CD4-positive, alpha-beta T cell (primary cell): ENCODE data around the gene AP2A1. TPM values are rescaled to one million over a fixed set of nuclear protein-coding genes. Genes with fewer than 3 reads are reported as not detected.

Source experiments
- ATAC-seq: fragments of 200-7000 bp; cut with Tn5 transposase; one replicate; pipeline ENCODE4 v1.10.0; 2022; ENCODE audit warnings: mild to moderate bottlenecking; ENCODE audit not compliant: poor library complexity
- CTCF ChIA-PET: fragments of 350-600 bp; sonication (Branson Sonifier 250); formaldehyde crosslinking; loops from one replicate; lab custom pipeline; 2021; ENCODE audit warnings: antibody characterized with exemption, inconsistent platforms; lab: Charles Lee
- POLR2A ChIA-PET: fragments of 350-600 bp; sonication (Branson Sonifier 250); formaldehyde crosslinking; loops from one replicate; lab custom pipeline; 2021; ENCODE audit warnings: antibody characterized with exemption, inconsistent platforms; lab: Charles Lee
- DNase-seq, 14 experiments: peaks; one replicate each; pipeline ENCODE4 v3.0.0-alpha.2; 2013 to 2020; ENCODE audit warnings: mixed read lengths in 2 of 14
- H3K27ac ChIP-seq, 2 donors: one replicate each; pipeline versions ENCODE4 v1.5.1 to v1.7.0; 2013; ENCODE audit warnings: low read length in 2 of 2, low read depth in 1 of 2, mild to moderate bottlenecking in 1 of 2
- H3K27me3 ChIP-seq, 2 experiments: 1 replicate in 1 of 2; 2 replicates in 1 of 2; pipeline versions ENCODE4 v1.6.1 to v1.7.0; 2013; ENCODE audit warnings: low read length in 2 of 2, control low read depth in 1 of 2, mild to moderate bottlenecking in 1 of 2, moderate library complexity in 1 of 2; ENCODE audit not compliant: insufficient read depth in 2 of 2, control insufficient read depth in 1 of 2
- H3K36me3 ChIP-seq: one replicate; pipeline ENCODE4 v1.6.1; 2013; ENCODE audit warnings: low read length, control low read depth; ENCODE audit not compliant: insufficient read depth
- H3K4me1 ChIP-seq: one replicate; pipeline ENCODE4 v1.6.1; 2013; ENCODE audit warnings: low read length, control low read depth; ENCODE audit not compliant: insufficient read depth
- H3K4me3 ChIP-seq: one replicate; pipeline ENCODE4 v1.5.1; 2013; ENCODE audit warnings: mild to moderate bottlenecking, low read length, moderate library complexity
- H3K9me3 ChIP-seq, 2 experiments: 1 replicate in 1 of 2; 2 replicates in 1 of 2; pipeline versions ENCODE4 v1.6.1 to v1.7.0; 2013; ENCODE audit warnings: low read length in 2 of 2, mild to moderate bottlenecking in 2 of 2, control low read depth in 1 of 2, moderate library complexity in 1 of 2; ENCODE audit not compliant: control insufficient read depth in 1 of 2, insufficient read depth in 1 of 2
- H3K27ac Mint-ChIP-seq: one replicate; pipeline ENCODE4 v1.8.0; 2020; ENCODE audit warnings: mixed read lengths
- H3K27me3 Mint-ChIP-seq: one replicate; pipeline ENCODE4 v1.8.0; 2021; ENCODE audit warnings: mixed read lengths
- H3K36me3 Mint-ChIP-seq: one replicate; pipeline ENCODE4 v1.8.0; 2021; ENCODE audit warnings: low read depth, mixed read lengths
- H3K4me1 Mint-ChIP-seq: one replicate; pipeline ENCODE4 v1.8.0; 2021; ENCODE audit warnings: low read depth, mixed read lengths
- H3K4me3 Mint-ChIP-seq: one replicate; pipeline ENCODE4 v1.8.0; 2020; ENCODE audit warnings: mild to moderate bottlenecking, mixed read lengths
- H3K9me3 Mint-ChIP-seq: one replicate; pipeline ENCODE4 v1.8.0; 2020; ENCODE audit warnings: mixed read lengths
- intact Hi-C, 2 experiments: fragments of 100-400 bp; cut with DNase I in 1 of 2; cut with micrococcal nuclease in 1 of 2; formaldehyde crosslinking; loops; one replicate each; pipeline versions ENCODE4 v1.15.1 to v1.9.0; 2023 to 2025; cut with DNase I, micrococcal nuclease
- total RNA-seq, 174 experiments: library from RNA in 2 of 174; stranded (reverse) in 2 of 174; gene quantifications; one replicate each; pipeline ENCODE4 v1.2.3 and lab custom pipeline; 2021 to 2026
- TF ChIP-seq, protein P1 (sequence below): fragments of 200-600 bp; IDR thresholded peaks from one replicate; pipeline ENCODE4 v1.8.0; 2022; ENCODE audit warnings: antibody characterized with exemption, mild to moderate bottlenecking

Gene AP2A1
- total RNA-seq, 2 experiments from 2014 or later: 28.2 to 28.9 TPM

DNA sequence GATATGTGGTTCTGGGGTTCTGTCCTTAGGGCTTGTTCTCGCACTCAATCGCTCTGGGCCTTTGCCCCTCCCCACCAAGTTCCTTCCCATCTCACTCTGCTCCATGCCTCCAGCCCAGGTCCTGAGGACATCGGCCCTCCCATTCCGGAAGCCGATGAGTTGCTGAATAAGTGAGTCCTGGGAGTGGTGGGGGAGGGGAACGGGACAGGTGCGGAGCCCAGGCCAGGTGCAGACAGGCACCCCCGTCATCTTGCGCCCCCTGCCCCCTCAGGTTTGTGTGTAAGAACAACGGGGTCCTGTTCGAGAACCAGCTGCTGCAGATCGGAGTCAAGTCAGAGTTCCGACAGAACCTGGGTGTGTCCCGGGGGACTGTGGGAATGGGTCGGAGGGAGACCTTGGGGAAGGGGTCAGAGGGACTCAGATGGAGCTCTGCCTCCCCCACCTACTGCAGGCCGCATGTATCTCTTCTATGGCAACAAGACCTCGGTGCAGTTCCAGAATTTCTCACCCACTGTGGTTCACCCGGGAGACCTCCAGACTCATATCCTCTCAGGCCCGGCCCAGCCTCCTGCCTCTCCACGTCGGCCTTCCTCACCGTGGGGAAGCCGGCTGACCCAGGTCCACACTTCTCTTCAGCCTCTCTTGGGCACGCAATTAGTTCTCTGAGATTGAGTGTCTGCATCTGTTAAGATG lies 36.2 kb downstream of the AP2A1 start:
- CTCF ChIA-PET: no interaction called here
- H3K4me1 Mint-ChIP-seq: peaks cover 3% of the 10 kb centered on the region
- Histone ChIP-seq H3K4me1 (no peaks in the 10 kb centered on the region), H3K27ac (no peak overlapping the region), H3K27me3 (no peaks in the 10 kb centered on the region), H3K4me3 (no peak overlapping the region), H3K36me3 (peaks cover 53% of the 10 kb centered on the region), H3K9me3 (no peaks in the 10 kb centered on the region)
- H3K4me3 Mint-ChIP-seq: no peak overlapping the region
- no peak overlapping the region for H3K27ac Mint-ChIP-seq
- TF ChIP-seq, protein P1, sequence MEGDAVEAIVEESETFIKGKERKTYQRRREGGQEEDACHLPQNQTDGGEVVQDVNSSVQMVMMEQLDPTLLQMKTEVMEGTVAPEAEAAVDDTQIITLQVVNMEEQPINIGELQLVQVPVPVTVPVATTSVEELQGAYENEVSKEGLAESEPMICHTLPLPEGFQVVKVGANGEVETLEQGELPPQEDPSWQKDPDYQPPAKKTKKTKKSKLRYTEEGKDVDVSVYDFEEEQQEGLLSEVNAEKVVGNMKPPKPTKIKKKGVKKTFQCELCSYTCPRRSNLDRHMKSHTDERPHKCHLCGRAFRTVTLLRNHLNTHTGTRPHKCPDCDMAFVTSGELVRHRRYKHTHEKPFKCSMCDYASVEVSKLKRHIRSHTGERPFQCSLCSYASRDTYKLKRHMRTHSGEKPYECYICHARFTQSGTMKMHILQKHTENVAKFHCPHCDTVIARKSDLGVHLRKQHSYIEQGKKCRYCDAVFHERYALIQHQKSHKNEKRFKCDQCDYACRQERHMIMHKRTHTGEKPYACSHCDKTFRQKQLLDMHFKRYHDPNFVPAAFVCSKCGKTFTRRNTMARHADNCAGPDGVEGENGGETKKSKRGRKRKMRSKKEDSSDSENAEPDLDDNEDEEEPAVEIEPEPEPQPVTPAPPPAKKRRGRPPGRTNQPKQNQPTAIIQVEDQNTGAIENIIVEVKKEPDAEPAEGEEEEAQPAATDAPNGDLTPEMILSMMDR: no peak
- no peaks in the 10 kb centered on the region for H3K27me3 Mint-ChIP-seq
- POLR2A ChIA-PET: no interaction called here
- no peaks in the 10 kb centered on the region for H3K9me3 Mint-ChIP-seq
- intact Hi-C loops: no loop called here
- H3K36me3 Mint-ChIP-seq: peaks cover 57% of the 10 kb centered on the region
- ATAC-seq (no peak), DNase-seq (no peak)

GRCh38 chr19:49803529-49803856 lies 36.7 kb downstream of the AP2A1 start:
- ChIA-PET POLR2A (no interaction called here), CTCF (no interaction called here)
- DNase-seq (no peak), ATAC-seq (no peak)
- TF ChIP-seq, protein P1: no peak
- no peak overlapping the region for H3K4me3 ChIP-seq
- H3K4me1 ChIP-seq: peaks cover 4% of the 10 kb centered on the region
- no peak overlapping the region for H3K27ac ChIP-seq
- Mint-ChIP-seq H3K9me3 (no peaks in the 10 kb centered on the region), H3K27me3 (no peaks in the 10 kb centered on the region), H3K36me3 (peaks cover 52% of the 10 kb centered on the region), H3K4me3 (no peak overlapping the region), H3K27ac (no peak overlapping the region), H3K4me1 (peaks cover 6% of the 10 kb centered on the region)
- H3K9me3 ChIP-seq: no peaks in the 10 kb centered on the region
- peaks cover 50% of the 10 kb centered on the region for H3K36me3 ChIP-seq
- no peaks in the 10 kb centered on the region for H3K27me3 ChIP-seq
- intact Hi-C loops: no loop called here

DNA sequence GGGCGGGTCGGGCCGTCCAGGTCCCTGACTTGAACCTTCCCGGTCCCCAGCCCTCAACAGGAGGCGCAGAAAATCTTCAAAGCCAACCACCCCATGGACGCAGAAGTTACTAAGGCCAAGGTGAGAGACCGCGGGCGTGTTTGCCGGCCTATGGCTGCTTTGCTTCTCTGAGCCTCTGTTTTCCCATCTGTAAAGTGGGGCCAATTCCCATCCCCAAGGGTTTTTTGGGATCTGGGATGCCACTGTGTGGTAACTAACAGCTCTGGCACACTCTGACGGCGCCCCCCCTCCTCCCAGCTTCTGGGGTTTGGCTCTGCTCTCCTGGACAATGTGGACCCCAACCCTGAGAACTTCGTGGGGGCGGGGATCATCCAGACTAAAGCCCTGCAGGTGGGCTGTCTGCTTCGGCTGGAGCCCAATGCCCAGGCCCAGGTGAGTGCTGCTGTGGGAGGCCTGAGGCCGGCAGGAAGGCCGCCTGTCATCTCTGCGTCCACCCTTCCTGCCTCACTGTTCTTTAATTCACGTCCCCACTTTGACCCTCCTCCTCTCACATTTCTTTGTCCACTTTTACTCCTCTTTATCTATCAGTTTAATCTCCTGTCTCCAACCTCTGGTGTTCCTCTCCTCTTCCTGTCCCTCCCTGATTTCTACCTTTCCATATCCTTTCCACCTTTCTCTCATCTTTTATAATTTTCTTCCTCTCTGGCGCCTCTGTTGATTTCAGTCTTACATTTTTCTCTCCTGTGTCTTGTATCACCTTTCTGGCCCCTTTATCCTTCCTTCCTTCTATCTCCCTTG lies 39.2 kb downstream of the AP2A1 start:
- DNase-seq: no peak
- no peak overlapping the region for H3K4me3 Mint-ChIP-seq
- Histone ChIP-seq H3K4me3 (no peak overlapping the region), H3K27me3 (no peaks in the 10 kb centered on the region), H3K36me3 (peaks cover 28% of the 10 kb centered on the region), H3K4me1 (peaks cover 22% of the 10 kb centered on the region), H3K9me3 (no peaks in the 10 kb centered on the region), H3K27ac (no peak overlapping the region)
- POLR2A ChIA-PET: no interaction called here
- no peaks in the 10 kb centered on the region for H3K9me3 Mint-ChIP-seq
- TF ChIP-seq, protein P1: no peak
- intact Hi-C loops: loop anchor here in 1 of 2 experiments (5.0 kb wide), 1 partner anchor 89 kb away; no protein-coding TSS in a partner anchor
- no peak for ATAC-seq
- H3K27ac Mint-ChIP-seq: no peak overlapping the region
- peaks cover 31% of the 10 kb centered on the region for H3K36me3 Mint-ChIP-seq
- no peaks in the 10 kb centered on the region for H3K27me3 Mint-ChIP-seq
- CTCF ChIA-PET: no interaction called here
- H3K4me1 Mint-ChIP-seq: peaks cover 19% of the 10 kb centered on the region
